GM18951 (cell line): ENCODE measurements around the gene DSTN.

ENCODE experiments used
- POLR2A ChIP-seq: IDR thresholded peaks from 4 replicates; pipeline ENCODE4 v1.6.1; 2011; ENCODE audit warnings: mild to moderate bottlenecking; ENCODE audit not compliant: insufficient read length, insufficient read depth; ENCODE audit errors: extremely low read depth
- in situ Hi-C: fragments of 300-500 bp; cut with MboI; formaldehyde crosslinking; loops from one replicate; pipeline ENCODE4 v1.12.0; 2022; ENCODE audit warnings: low sequenced_read_pairs, mixed read lengths, inconsistent platforms; ENCODE audit not compliant: unreplicated experiment

The DSTN gene

DNA sequence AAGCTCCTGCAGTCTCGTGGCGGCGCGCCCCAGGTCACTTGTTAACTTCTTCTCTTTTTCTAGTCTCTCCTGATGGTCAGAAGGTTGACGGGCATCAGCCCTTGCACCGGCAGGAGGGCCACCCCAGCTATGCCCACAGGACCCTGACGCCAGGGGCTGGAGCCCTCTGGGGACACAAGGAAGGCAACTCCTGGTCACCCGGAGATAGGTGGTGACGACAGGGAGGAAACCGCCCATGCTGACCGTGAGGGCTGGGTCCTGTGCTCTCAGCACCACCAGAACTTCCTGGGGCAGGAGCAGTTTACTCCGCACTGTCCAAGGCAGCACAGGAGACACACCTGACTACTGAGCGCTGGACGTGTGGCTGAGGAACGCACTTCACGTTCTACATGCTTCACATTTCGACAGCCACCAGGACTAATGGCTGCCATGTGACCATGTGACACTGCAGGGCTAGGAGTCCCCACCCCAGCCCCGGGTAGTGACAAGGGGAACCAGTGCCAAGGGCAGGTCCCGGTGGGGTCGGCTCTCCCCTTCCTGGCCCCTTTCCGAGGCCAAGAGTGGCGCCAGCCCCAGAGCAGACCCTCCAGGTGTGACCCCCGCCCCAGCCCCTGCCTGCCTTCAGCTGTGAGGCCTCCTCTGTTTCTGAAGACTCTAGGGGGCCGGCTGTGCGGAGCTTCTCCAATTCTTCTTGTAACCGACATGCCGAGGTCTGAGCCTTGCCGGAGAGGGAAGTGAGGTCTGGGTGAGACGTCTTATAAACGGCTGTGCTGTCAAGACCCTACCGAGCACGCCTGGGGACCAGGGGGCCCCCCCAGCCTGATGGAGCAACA lies 45.2 kb downstream of the DSTN start:
- in situ Hi-C loops: no loop called here
- TF ChIP-seq POLR2A: no peak

DNA sequence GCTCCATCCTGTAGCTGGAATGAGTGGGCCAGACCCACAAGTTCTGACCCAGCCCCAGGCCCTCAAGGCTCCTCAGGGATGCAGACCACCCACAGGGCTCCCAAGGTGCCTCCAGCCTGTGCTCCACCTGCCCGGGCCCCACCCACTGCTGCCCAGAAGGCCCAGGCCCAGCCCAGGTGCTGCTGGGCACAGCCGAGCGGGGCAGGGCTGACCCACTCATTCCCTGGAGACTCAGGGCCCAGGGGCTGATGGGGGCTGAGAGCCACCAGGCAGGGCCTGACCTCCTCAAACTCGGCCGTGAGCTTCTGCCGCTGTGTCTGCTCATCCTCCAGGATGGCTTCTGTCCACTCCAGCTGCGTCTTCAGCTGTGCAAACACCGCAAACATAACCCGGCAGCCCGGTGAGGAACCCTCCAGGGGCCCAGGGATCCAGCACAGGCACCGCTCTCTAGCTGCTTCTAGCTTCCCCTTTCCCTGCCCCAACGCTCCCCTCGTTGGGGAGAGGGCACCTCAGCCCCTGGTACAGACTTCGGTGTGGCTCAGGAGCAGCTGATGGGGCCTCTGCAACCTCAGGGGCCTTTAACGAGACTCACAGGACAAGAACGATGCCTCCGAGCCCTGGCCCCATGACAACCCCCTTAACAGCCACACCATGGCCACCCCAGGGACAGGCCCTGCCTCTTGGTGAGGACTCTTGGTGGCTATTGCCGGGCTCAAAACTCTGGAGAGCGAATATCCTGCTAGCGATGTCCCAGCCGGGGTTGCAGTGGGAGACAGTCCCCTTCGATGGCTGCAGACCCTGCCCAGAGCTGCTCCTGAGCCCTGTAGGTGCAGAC lies 46.0 kb downstream of the DSTN start:
- in situ Hi-C loops: no loop called here
- TF ChIP-seq POLR2A: no peak

DNA sequence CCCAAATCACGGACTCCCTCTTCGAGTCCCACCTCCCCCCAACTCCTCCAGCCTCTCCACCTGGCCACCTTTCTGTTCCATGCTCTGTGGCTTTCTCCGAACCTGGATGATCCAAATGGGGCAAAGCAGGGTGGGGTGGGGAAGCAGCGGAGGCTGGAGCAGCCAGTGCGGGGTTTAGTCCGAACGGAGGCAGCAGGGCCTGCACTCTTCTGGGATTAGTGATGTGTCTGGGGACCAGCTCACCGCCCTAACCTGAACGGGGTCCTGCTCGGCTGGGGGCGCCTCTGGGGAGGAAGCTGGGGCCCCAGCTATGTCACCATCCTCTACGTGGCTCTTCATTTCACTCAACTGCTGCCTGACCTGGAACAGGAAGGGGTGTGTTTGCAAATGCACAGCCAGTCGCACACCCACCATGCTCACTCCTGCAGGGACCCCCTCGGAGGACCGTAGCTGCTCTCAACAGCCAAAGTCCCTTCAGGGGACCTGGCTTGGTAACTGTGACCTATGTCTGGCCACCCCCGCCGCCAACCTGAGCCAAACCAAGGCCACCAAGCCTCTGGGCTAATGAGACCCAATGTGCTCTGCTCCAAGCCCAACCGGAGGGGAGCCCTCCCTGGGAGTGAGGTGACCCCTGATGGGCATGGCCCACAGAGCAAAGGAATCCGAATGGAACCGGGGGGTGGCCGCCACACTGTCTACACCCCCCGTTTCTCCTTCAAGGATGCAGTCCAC lies 46.8 kb downstream of the DSTN start:
- no peak for TF ChIP-seq POLR2A
- in situ Hi-C loops: no loop called here

DNA sequence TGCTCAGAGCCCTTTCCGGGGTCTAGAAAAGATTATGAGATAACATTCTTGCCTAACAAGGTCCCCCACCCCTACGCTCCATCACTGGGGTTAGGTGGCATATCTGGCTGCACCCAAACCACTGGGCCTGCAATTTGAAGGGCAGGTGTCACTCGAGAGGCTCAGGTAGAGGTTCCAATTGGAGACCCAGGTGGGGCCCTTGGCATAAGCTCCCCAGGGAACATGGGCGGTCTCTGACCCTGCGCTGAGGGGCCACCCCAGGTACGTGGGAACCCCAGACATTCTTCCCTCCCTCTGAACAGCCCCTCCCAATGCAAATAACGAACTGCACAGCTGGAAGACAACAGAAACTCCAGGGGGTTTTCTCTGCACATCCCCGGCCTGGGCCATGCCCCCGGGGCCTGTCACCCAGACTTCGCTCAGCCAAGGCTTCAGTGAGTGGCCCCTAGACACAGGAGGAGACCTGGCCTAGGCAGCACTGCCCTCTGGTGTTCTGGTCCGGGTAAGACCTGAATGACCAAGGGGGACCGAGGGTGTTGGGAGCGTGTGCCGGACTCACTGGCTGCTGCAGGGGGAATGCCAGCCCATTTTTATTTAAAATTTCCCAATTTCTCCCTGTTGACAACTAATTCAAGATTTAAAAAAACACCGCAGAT lies 47.5 kb downstream of the DSTN start:
- no peak for TF ChIP-seq POLR2A
- in situ Hi-C loops: no loop called here

DNA sequence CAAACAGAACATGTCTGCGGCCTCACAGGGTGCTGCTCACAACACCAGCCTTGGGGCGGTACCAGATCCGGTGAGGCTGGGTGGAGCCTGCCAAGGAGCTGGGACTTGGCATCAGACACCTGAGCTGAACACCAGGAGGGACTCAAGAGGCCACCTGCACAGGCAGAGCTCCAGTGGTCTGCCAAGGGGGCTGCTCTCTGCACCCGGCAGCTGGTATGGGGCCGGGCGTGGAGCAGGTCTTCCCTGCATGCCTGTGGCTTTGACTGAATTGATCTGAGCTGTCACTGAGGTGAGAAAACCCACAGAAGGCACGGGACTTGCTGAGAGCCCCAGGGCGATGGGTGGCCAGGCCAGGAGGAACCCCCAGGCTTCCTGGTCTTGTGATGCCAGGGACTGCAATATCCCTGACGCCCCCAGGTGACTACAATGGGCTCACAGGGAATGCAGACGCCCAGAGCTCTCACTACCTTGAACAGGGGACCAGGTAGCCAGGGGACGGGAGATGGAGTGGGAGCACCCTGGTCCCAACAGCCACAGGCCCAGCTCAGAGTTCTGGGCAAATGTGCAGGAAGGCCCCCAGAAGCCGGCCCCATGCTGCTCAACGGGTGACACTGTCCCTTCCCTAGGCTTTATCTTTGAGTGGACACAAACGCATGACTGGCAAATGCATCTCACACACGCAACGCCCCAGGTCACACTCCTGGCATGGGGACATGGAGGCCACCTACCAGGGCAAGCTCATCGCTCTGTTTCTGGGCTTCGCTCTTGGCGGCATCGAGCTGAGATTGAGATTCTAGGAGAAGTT lies 48.2 kb downstream of the DSTN start:
- in situ Hi-C loops: no loop called here
- TF ChIP-seq POLR2A: no peak

DNA sequence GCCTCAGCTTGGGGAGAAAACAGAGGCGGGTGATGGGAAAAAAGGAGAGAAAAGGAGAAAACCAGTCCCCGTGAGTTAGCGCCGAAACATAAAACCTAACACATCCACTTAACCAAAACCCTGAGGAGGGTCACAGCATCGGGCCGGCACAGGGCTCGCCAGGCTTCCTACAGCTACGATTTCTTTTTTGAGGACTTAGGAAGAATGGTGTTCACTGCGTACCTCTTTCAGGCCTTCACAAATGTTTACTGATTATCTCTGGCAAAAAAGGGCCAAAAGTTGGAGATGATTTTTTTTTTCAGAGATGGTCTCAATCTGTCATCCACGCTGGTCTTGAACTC lies 48.8 kb downstream of the DSTN start:
- in situ Hi-C loops: no loop called here
- TF ChIP-seq POLR2A: no peak

DNA sequence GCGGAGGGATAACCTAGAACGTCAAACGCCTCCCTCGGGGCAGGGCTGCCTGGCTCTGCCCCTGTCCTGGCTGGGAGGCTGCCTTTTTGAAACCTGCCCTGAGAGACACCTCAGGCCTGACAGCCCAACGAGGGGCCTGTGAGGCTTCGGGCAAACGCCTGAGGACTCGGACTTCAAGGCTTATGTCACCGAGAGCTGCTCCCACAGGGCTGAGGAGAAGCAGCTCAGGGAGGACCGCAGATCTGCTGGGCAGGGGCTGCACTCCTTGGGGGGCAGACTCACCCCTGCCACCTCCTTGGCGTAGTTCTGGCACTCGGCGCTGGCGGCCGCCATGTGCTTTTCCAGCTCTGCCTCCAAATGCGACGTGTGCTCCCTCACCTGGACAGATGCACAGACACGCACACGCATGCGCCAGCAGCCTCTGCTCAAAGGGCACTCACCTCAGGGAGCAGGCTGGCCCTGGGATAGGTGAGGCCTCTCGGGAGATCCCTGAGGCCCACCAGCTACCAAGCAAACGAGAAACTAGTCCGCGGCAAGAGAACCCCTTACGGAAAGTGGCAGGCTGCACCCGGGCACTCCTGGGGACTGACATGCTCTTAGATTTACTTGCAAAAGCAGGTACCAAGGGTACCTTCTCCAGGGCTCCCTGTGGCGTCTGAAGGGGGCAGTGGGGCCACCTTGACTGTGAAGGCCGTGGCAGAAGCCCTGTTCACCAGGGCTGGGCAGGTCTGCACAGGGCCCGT lies 49.6 kb downstream of the DSTN start:
- TF ChIP-seq POLR2A: no peak
- in situ Hi-C loops: loop anchor here (10.0 kb wide), 1 partner anchor 85 kb away; the partner anchor contains the start of gene BFSP1

DNA sequence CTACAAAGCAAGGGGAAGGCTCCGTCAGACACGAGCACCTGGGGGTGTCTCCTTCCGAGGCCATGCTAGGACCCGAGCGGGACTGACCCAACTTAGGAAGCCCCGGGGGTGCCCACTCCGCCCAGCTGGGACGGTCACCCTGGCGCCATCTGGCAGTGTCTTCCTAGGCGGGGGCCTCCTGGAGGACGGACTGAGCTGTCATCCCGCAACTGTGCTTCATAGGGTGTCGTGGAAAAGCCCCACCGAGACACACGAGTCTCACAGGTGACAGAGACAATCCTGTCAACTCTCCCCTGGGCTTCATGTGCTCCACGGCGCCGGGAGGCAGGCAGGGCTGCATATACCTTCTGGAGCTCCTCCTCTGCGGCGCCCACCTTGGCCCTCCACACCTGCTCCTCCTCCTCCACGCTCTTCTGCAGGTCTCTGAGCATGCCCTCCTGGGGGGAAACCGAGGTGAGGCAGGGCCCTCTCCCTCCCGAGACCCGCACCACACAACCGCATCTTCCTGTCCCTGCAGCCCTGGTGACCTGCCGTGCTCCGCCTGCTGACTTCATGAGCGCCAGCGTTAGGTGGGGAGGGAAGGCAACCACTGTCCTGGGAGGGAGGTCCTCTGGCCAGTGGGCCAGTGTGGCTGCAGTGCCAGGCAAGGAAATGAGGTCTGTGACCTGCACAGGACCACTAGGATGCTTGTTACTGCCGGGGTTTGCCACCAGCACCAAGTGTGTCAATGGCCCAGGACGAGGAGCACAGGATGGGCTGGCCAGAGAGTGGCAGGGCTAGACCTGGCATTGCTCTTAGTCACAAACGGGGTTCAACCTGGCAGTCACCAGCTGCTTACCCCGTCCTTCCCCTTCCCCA lies 50.7 kb downstream of the DSTN start:
- TF ChIP-seq POLR2A: no peak
- in situ Hi-C loops: loop anchor here (10.0 kb wide), 1 partner anchor 86 kb away; the partner anchor contains the start of gene BFSP1

DNA sequence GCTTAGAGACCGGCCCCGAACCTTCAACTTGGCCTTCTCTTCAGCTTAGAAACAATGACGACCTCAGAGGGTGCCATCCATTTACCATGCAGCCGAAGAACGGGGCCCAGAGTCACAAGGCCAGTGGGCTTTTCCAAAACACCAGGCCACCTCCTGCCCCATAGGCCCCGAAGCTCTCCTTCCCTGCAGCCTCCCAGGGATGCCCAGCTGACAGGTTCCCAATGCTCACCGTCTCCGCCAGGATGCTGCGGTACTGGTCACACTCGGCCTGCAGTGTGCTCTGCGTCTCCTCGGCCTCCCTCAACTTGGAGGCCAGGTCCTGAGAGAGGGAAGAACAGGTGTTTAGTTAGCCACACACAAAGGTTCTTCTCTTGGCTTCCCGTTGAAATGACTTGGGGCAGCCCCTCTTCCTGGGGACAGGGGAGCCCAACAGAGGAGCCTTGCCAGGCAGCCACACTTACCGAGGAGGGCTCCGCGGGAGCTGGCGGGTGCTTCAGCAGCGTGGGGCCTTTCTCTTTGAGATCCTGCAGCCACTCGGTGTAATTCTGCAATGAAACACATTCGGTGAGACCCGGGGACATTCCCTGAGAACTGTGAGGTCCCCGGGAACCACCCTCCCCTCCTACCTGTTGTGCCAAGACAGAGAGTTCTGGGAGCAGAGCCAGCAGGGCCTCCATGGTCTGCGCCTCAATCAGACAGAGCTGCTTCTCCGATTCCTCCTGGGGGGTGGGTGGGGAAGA lies 51.5 kb downstream of the DSTN start:
- no peak for TF ChIP-seq POLR2A
- in situ Hi-C loops: loop anchor here (10.0 kb wide), 1 partner anchor 87 kb away; the partner anchor contains the start of gene BFSP1
